GM11168 (cell line): Measurements from ENCODE around the gene EDN2.

Experiments used
- in situ Hi-C: fragments of 300-500 bp; cut with MboI; formaldehyde crosslinking; loops from one replicate; pipeline ENCODE4 v1.12.0; 2022; ENCODE audit warnings: low sequenced_read_pairs; ENCODE audit not compliant: unreplicated experiment

Gene EDN2

GRCh38 chr1:41444246-41444645, 40.2 kb downstream of the EDN2 start:
- in situ Hi-C loops = no loop called here

DNA sequence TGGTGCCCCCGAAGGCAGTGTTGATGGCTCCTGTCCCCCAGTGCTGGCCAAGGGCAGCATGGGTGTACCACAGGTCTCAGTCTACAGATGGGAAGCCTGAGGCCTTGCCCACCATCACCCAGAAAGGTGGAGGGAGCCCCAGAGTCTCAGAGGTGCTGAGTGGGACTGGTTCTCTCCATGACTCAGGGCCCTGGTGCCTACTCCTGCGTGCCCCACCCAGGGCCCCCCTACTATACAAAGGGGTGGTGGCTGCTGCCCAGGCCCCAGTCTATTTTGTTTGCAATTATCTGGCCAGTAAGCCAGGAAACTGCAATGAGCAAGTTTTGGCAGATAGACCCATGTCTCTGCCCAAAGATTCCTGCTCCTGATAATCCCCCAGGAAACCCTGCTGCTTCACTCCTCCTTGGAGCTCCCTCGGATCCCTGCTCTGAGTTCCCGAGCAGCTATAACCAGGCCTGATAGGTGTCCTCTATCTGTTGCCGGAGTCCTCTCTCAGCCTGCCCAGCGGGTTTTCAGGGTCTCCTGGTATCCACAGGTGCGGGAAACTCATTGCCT, 41.7 kb downstream of the EDN2 start:
- in situ Hi-C loops = no loop called here

DNA sequence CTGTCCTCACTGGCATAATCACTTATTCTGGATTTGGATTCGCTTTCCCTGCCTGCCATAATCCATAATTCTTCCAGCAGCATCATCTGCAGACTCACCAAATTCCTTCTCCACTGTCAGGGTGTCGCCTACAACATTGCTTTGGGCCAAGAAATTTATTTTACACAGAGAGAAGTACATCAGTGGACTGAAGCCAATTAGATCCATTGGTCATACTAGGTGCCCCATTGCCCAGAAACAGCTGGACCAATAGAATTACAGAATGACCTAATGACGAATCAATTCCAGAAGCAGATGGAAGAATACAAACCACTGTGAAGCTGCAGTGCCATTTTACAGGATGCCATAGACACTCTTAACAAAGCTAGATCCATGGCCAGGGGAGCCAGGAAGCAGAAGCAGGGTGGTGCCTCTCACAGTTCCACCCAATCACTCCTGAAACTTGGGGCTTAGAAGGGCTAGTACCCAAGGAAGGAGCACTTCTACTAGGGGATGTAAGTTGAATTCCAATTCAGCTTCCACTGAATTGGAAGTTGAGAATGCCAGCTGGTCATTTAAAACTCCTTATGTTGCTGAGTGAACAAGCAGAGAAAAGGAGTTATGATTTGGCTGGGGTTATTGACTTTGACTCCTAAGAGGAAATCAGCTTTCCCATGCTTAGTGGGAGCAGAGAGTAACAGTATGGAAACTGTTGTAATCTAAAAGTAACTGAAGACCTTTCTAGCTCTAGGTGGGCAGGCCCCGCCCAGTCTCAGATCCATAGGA, 44.0 kb downstream of the EDN2 start:
- in situ Hi-C loops = no loop called here

GRCh38 chr1:41439234-41439633, 45.2 kb downstream of the EDN2 start:
- in situ Hi-C loops = loop anchor here (10.0 kb wide), 1 partner anchor 134 kb away; no protein-coding TSS in a partner anchor

DNA sequence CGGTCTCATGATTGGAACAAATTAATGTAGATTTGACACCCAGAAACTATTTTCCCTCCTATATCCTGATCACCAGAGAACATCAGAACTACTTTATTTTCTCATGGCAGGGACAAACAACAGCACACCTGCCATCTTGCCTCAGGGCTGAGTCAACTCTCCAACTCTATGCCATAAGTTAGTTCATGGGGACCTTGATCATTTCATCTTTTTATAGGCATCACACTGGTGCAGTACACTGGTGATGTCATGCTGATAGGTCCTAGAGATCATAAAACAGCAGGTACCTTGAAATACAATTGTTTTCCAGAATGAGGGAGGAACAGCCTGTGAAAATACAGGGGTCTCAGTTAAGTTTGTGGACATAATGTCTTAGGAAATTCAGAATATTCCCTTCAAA, 45.8 kb downstream of the EDN2 start:
- in situ Hi-C loops = loop anchor here (10.0 kb wide), 1 partner anchor 134 kb away; no protein-coding TSS in a partner anchor

DNA sequence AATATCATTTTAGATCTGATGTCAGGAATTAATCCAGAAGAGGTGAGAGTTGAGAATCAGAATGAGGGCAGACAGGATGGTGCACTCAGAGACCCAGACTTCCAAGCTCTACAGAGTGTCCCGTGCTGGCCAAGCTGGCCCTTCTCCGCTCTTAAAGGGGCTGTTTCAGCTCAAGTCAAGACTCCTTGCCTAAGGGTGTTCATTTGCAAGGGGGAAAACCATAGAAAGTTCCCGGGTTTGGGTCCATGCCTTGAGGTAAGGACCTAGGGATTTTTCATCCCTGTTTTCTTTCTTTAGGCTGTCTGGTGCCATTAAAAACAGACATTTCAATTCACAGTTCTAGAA, 47.5 kb downstream of the EDN2 start:
- in situ Hi-C loops = loop anchor here (10.0 kb wide), 1 partner anchor 132 kb away; no protein-coding TSS in a partner anchor

GRCh38 chr1:41436281-41437010, 48.0 kb downstream of the EDN2 start:
- in situ Hi-C loops = loop anchor here (10.0 kb wide), 1 partner anchor 132 kb away; no protein-coding TSS in a partner anchor

GRCh38 chr1:41435570-41436178, 48.8 kb downstream of the EDN2 start:
- in situ Hi-C loops = loop anchor here (10.0 kb wide), 1 partner anchor 131 kb away; no protein-coding TSS in a partner anchor

GRCh38 chr1:41434748-41435449, 49.6 kb downstream of the EDN2 start:
- in situ Hi-C loops = loop anchor here (10.0 kb wide), 1 partner anchor 130 kb away; no protein-coding TSS in a partner anchor

DNA sequence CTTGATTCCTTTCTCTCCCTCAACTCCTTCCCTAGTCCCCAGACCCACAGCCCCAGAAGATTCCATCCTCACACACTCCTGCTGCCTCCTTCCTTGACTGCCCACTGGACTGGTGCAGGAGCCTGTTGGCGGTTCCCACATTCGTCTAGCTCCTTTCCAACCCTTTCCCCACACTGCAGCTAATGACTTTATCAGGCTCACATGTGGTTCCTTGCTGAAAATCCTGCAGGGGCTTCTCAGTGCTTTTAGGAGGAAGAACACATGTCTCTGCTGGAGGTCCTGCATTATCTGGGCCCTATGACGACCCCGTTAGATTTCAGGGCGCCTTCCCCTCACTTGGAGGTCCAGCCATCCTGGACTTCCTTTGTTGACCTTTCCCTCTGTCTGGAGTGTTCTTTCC, 50.2 kb downstream of the EDN2 start:
- in situ Hi-C loops = loop anchor here (10.0 kb wide), 1 partner anchor 130 kb away; no protein-coding TSS in a partner anchor

- in situ Hi-C loops = loop anchor here (10.0 kb wide), 1 partner anchor 129 kb away; no protein-coding TSS in a partner anchor
These were observed 51.0 kb downstream of the EDN2 start for GRCh38 chr1:41433501-41433900.

DNA sequence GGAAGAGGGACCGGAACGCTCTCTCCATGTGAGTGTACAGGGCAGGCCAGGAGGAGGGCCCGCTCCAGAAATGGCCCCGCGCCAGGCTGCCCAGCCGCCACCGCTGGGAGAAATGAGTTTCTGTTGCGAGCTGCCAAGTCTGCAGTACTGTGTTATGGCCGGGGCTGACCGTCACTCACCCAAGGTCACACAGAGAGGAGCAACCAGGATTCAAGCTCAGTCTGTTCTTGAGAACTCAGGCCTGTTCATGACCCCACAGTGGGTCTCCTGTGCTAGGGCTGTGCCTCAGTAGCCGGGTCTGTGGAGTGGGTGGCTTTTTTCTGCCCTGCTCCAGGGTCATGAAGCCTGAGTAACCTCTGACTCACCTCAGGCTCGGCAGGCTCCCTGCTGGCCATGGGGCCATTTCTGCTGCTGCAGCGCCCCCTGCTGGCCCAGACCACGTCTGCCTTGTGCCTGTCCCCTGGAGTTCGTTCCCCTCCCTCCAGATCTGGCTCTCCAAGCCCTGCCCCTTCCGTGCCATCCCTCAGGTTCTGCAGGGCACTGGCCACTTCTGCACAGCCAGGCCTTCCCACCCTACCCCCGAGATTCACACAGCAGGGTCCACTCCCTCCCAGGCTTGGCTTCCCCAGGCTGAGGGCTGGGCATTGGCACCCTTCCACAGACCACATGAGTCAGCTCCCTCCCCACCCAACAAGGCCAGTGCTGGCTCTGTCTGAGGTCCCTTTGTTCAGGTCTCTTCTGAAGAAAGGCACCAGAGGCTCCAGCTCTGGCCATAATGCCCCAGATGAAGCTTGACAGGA, 51.8 kb downstream of the EDN2 start:
- in situ Hi-C loops = loop anchor here (10.0 kb wide), 1 partner anchor 128 kb away; no protein-coding TSS in a partner anchor

- in situ Hi-C loops = loop anchor here (10.0 kb wide), 1 partner anchor 127 kb away; no protein-coding TSS in a partner anchor
These were observed 52.8 kb downstream of the EDN2 start for GRCh38 chr1:41431490-41432350.

- in situ Hi-C loops = loop anchor here (10.0 kb wide), 1 partner anchor 126 kb away; no protein-coding TSS in a partner anchor
These were observed 53.9 kb downstream of the EDN2 start for GRCh38 chr1:41430582-41430981.

DNA sequence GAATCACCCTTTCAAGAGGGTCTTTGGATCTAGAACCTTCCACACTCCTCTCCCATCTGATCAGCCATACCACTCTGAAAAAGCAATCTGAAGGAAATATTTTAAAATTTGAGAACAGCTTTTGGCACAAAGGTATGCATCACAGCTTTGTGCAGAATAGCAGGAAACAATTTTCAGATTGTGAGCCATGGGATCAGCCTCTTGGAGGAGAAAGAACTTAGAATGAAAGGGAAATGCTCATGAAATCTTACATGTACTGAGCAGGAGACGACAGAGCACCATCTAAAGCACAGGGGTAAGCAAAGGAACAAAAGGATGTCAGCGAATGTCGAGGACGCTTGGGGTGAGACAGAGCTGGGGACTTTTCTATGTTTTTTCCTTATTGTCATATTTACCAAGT, 54.4 kb downstream of the EDN2 start:
- in situ Hi-C loops = loop anchor here (10.0 kb wide), 1 partner anchor 125 kb away; no protein-coding TSS in a partner anchor

GRCh38 chr1:41429641-41430035, 54.8 kb downstream of the EDN2 start:
- in situ Hi-C loops = loop anchor here (10.0 kb wide), 1 partner anchor 125 kb away; no protein-coding TSS in a partner anchor
